Cerebellar nuclear complex (tissue), 1 donor: ENCODE measurements around the gene F10.
"Not testable (repeated sequence)": the region's sequence is repeated elsewhere in the genome, so short reads cannot be mapped to it uniquely, and the experiment has no call there.

Experiments
- DNase-seq, 2 experiments: peaks; one replicate each; lab custom pipeline; 2025; lab: John Stamatoyannopoulos, UW

Gene F10

GRCh38 chr13:113153810-113154748 lies 31.5 kb downstream of the F10 start:
- peak; percentile 26 to 49 for DNase-seq

- DNase-seq: no peak
These were observed 32.6 kb downstream of the F10 start for GRCh38 chr13:113155201-113155600.

GRCh38 chr13:113155982-113156655 lies 33.5 kb downstream of the F10 start:
- no peak for DNase-seq

- no peak for DNase-seq
These were observed 34.8 kb downstream of the F10 start for GRCh38 chr13:113157206-113157928.

- DNase-seq: no peak
These were observed 35.5 kb downstream of the F10 start, which contains the start of gene PROZ for GRCh38 chr13:113157929-113158747. TSS of gene PROZ (plus strand) at chr13:113158648. CDS start at chr13:113158661, 13 bp downstream.

GRCh38 chr13:113158946-113159345 lies 36.3 kb downstream of the F10 start:
- DNase-seq: no peak

GRCh38 chr13:113159701-113160100 lies 37.1 kb downstream of the F10 start:
- DNase-seq: no peak

GRCh38 chr13:113160983-113161382 lies 38.4 kb downstream of the F10 start:
- no peak for DNase-seq

- no peak for DNase-seq
These were observed 38.8 kb downstream of the F10 start for GRCh38 chr13:113161433-113161832.

GRCh38 chr13:113161975-113162374 lies 39.4 kb downstream of the F10 start:
- DNase-seq: not testable (repeated sequence)

GRCh38 chr13:113162783-113163685 lies 40.4 kb downstream of the F10 start:
- DNase-seq: no peak

GRCh38 chr13:113164492-113164891 lies 41.9 kb downstream of the F10 start:
- DNase-seq: no peak

- no peak for DNase-seq
These were observed 43.7 kb downstream of the F10 start for GRCh38 chr13:113166266-113166665.

GRCh38 chr13:113166681-113167080 lies 44.1 kb downstream of the F10 start:
- DNase-seq: no peak

- DNase-seq: no peak
These were observed 44.6 kb downstream of the F10 start for GRCh38 chr13:113167155-113167554.

GRCh38 chr13:113167575-113167974 lies 45.0 kb downstream of the F10 start:
- DNase-seq: no peak

- no peak for DNase-seq
These were observed 45.6 kb downstream of the F10 start for GRCh38 chr13:113168211-113168610.

- no peak for DNase-seq
These were observed 47.0 kb downstream of the F10 start for GRCh38 chr13:113169277-113170272.

GRCh38 chr13:113170511-113170910 lies 47.9 kb downstream of the F10 start:
- DNase-seq: no peak
